Measurements from ENCODE around the gene SLX4IP.
A peak's percentile ranks its signal among the peaks of the same experiment; 100 is the strongest.

SLX4IP gene

GRCh38 chr20:10665027-10665561, 230.0 kb downstream of the SLX4IP start:
- no peak overlapping the region for H3K4me3 ChIP-seq (ENCODE audit: low read length in 2 of 2)
- H3K9me3 ChIP-seq (ENCODE audit: control insufficient read depth in 2 of 2, low read length in 2 of 2) = no peaks in the 10 kb centered on the region
- H3K4me1 ChIP-seq (ENCODE audit: control insufficient read depth in 2 of 2, insufficient read depth in 2 of 2, low read length in 2 of 2) = peaks cover 19 to 30% of the 10 kb centered on the region in 2 donors
- H3K27me3 ChIP-seq (ENCODE audit: control insufficient read depth in 2 of 2, insufficient read depth in 2 of 2, low read length in 2 of 2) = no peaks in the 10 kb centered on the region
- H3K9ac ChIP-seq (ENCODE audit: low read depth in 1 of 2, low read length in 2 of 2) = no peak overlapping the region
- peaks cover 55 to 76% of the 10 kb centered on the region in 2 donors for H3K36me3 ChIP-seq (ENCODE audit: control insufficient read depth in 2 of 2, insufficient read depth in 2 of 2, low read length in 2 of 2)
- peak overlapping the region in 1 of 2 donors; percentile 35 for H3K27ac ChIP-seq (ENCODE audit: low read depth in 2 of 2, low read length in 2 of 2)

GRCh38 chr20:10665791-10666190, 230.7 kb downstream of the SLX4IP start:
- Histone ChIP-seq H3K9me3 (ENCODE audit: control insufficient read depth in 2 of 2, low read length in 2 of 2) (no peaks in the 10 kb centered on the region), H3K27ac (ENCODE audit: low read depth in 2 of 2, low read length in 2 of 2) (no peak overlapping the region), H3K4me1 (ENCODE audit: control insufficient read depth in 2 of 2, insufficient read depth in 2 of 2, low read length in 2 of 2) (peaks cover 19 to 31% of the 10 kb centered on the region in 2 donors), H3K27me3 (ENCODE audit: control insufficient read depth in 2 of 2, insufficient read depth in 2 of 2, low read length in 2 of 2) (no peaks in the 10 kb centered on the region), H3K9ac (ENCODE audit: low read depth in 1 of 2, low read length in 2 of 2) (no peak overlapping the region), H3K36me3 (ENCODE audit: control insufficient read depth in 2 of 2, insufficient read depth in 2 of 2, low read length in 2 of 2) (peaks cover 48 to 73% of the 10 kb centered on the region in 2 donors), H3K4me3 (ENCODE audit: low read length in 2 of 2) (no peak overlapping the region)

GRCh38 chr20:10666221-10667076, 231.3 kb downstream of the SLX4IP start:
- H3K9me3 ChIP-seq (ENCODE audit: control insufficient read depth in 2 of 2, low read length in 2 of 2) = no peaks in the 10 kb centered on the region
- H3K4me3 ChIP-seq (ENCODE audit: low read length in 2 of 2) = no peak overlapping the region
- H3K9ac ChIP-seq (ENCODE audit: low read depth in 1 of 2, low read length in 2 of 2) = no peak overlapping the region
- no peaks in the 10 kb centered on the region for H3K27me3 ChIP-seq (ENCODE audit: control insufficient read depth in 2 of 2, insufficient read depth in 2 of 2, low read length in 2 of 2)
- peaks cover 42 to 68% of the 10 kb centered on the region in 2 donors for H3K36me3 ChIP-seq (ENCODE audit: control insufficient read depth in 2 of 2, insufficient read depth in 2 of 2, low read length in 2 of 2)
- H3K4me1 ChIP-seq (ENCODE audit: control insufficient read depth in 2 of 2, insufficient read depth in 2 of 2, low read length in 2 of 2) = peaks cover 22 to 34% of the 10 kb centered on the region in 2 donors
- H3K27ac ChIP-seq (ENCODE audit: low read depth in 2 of 2, low read length in 2 of 2) = no peak overlapping the region

GRCh38 chr20:10667077-10667401, 231.9 kb downstream of the SLX4IP start:
- H3K9ac ChIP-seq (ENCODE audit: low read depth in 1 of 2, low read length in 2 of 2) = no peak overlapping the region
- peaks cover 22 to 34% of the 10 kb centered on the region in 2 donors for H3K4me1 ChIP-seq (ENCODE audit: control insufficient read depth in 2 of 2, insufficient read depth in 2 of 2, low read length in 2 of 2)
- no peaks in the 10 kb centered on the region for H3K27me3 ChIP-seq (ENCODE audit: control insufficient read depth in 2 of 2, insufficient read depth in 2 of 2, low read length in 2 of 2)
- no peaks in the 10 kb centered on the region for H3K9me3 ChIP-seq (ENCODE audit: control insufficient read depth in 2 of 2, low read length in 2 of 2)
- peaks cover 36 to 63% of the 10 kb centered on the region in 2 donors for H3K36me3 ChIP-seq (ENCODE audit: control insufficient read depth in 2 of 2, insufficient read depth in 2 of 2, low read length in 2 of 2)
- H3K27ac ChIP-seq (ENCODE audit: low read depth in 2 of 2, low read length in 2 of 2) = no peak overlapping the region
- H3K4me3 ChIP-seq (ENCODE audit: low read length in 2 of 2) = no peak overlapping the region

- no peak overlapping the region for H3K4me3 ChIP-seq (ENCODE audit: low read length in 2 of 2)
- H3K27me3 ChIP-seq (ENCODE audit: control insufficient read depth in 2 of 2, insufficient read depth in 2 of 2, low read length in 2 of 2) = no peaks in the 10 kb centered on the region
- peaks cover 24 to 34% of the 10 kb centered on the region in 2 donors for H3K4me1 ChIP-seq (ENCODE audit: control insufficient read depth in 2 of 2, insufficient read depth in 2 of 2, low read length in 2 of 2)
- peaks cover 30 to 57% of the 10 kb centered on the region in 2 donors for H3K36me3 ChIP-seq (ENCODE audit: control insufficient read depth in 2 of 2, insufficient read depth in 2 of 2, low read length in 2 of 2)
- H3K27ac ChIP-seq (ENCODE audit: low read depth in 2 of 2, low read length in 2 of 2) = no peak overlapping the region
- no peaks in the 10 kb centered on the region for H3K9me3 ChIP-seq (ENCODE audit: control insufficient read depth in 2 of 2, low read length in 2 of 2)
- no peak overlapping the region for H3K9ac ChIP-seq (ENCODE audit: low read depth in 1 of 2, low read length in 2 of 2)
Measured at GRCh38 chr20:10667560-10668167, 232.6 kb downstream of the SLX4IP start.

- no peaks in the 10 kb centered on the region for H3K9me3 ChIP-seq (ENCODE audit: control insufficient read depth in 2 of 2, low read length in 2 of 2)
- no peaks in the 10 kb centered on the region for H3K27me3 ChIP-seq (ENCODE audit: control insufficient read depth in 2 of 2, insufficient read depth in 2 of 2, low read length in 2 of 2)
- H3K4me3 ChIP-seq (ENCODE audit: low read length in 2 of 2) = no peak overlapping the region
- peaks cover 24 to 34% of the 10 kb centered on the region in 2 donors for H3K4me1 ChIP-seq (ENCODE audit: control insufficient read depth in 2 of 2, insufficient read depth in 2 of 2, low read length in 2 of 2)
- H3K9ac ChIP-seq (ENCODE audit: low read depth in 1 of 2, low read length in 2 of 2) = no peak overlapping the region
- no peak overlapping the region for H3K27ac ChIP-seq (ENCODE audit: low read depth in 2 of 2, low read length in 2 of 2)
- peaks cover 20 to 47% of the 10 kb centered on the region in 2 donors for H3K36me3 ChIP-seq (ENCODE audit: control insufficient read depth in 2 of 2, insufficient read depth in 2 of 2, low read length in 2 of 2)
Measured at GRCh38 chr20:10668677-10669368, 233.7 kb downstream of the SLX4IP start.

- Histone ChIP-seq H3K4me3 (ENCODE audit: low read length in 2 of 2) (peak overlapping the region; percentile 87 to 93), H3K36me3 (ENCODE audit: control insufficient read depth in 2 of 2, insufficient read depth in 2 of 2, low read length in 2 of 2) (peaks cover 18 to 44% of the 10 kb centered on the region in 2 donors), H3K27me3 (ENCODE audit: control insufficient read depth in 2 of 2, insufficient read depth in 2 of 2, low read length in 2 of 2) (no peaks in the 10 kb centered on the region), H3K27ac (ENCODE audit: low read depth in 2 of 2, low read length in 2 of 2) (peak overlapping the region; percentile 97 to 98), H3K9me3 (ENCODE audit: control insufficient read depth in 2 of 2, low read length in 2 of 2) (no peaks in the 10 kb centered on the region), H3K9ac (ENCODE audit: low read depth in 1 of 2, low read length in 2 of 2) (no peak overlapping the region), H3K4me1 (ENCODE audit: control insufficient read depth in 2 of 2, insufficient read depth in 2 of 2, low read length in 2 of 2) (peaks cover 25 to 33% of the 10 kb centered on the region in 2 donors)
Measured at GRCh38 chr20:10669843-10670446, 234.8 kb downstream of the SLX4IP start.

GRCh38 chr20:10670501-10671220, 235.6 kb downstream of the SLX4IP start:
- H3K27me3 ChIP-seq (ENCODE audit: control insufficient read depth in 2 of 2, insufficient read depth in 2 of 2, low read length in 2 of 2) = no peaks in the 10 kb centered on the region

GRCh38 chr20:10671221-10671918, 236.3 kb downstream of the SLX4IP start:
- peak overlapping the region; percentile 97 to 98 for H3K27ac ChIP-seq (ENCODE audit: low read depth in 2 of 2, low read length in 2 of 2)
- peaks cover 25 to 26% of the 10 kb centered on the region in 2 donors for H3K4me1 ChIP-seq (ENCODE audit: control insufficient read depth in 2 of 2, insufficient read depth in 2 of 2, low read length in 2 of 2)
- H3K9ac ChIP-seq (ENCODE audit: low read depth in 1 of 2, low read length in 2 of 2) = peak overlapping the region; percentile 64 to 92
- peak overlapping the region; percentile 87 to 93 for H3K4me3 ChIP-seq (ENCODE audit: low read length in 2 of 2)
- H3K27me3 ChIP-seq (ENCODE audit: control insufficient read depth in 2 of 2, insufficient read depth in 2 of 2, low read length in 2 of 2) = no peaks in the 10 kb centered on the region
- peaks cover 18 to 33% of the 10 kb centered on the region in 2 donors for H3K36me3 ChIP-seq (ENCODE audit: control insufficient read depth in 2 of 2, insufficient read depth in 2 of 2, low read length in 2 of 2)
- no peaks in the 10 kb centered on the region for H3K9me3 ChIP-seq (ENCODE audit: control insufficient read depth in 2 of 2, low read length in 2 of 2)

More at GRCh38 chr20:10670501-10671220, 235.6 kb downstream of the SLX4IP start:
- H3K27ac ChIP-seq (ENCODE audit: low read depth in 2 of 2, low read length in 2 of 2) = peak overlapping the region; percentile 97 to 98
- no peaks in the 10 kb centered on the region for H3K9me3 ChIP-seq (ENCODE audit: control insufficient read depth in 2 of 2, low read length in 2 of 2)
- H3K4me1 ChIP-seq (ENCODE audit: control insufficient read depth in 2 of 2, insufficient read depth in 2 of 2, low read length in 2 of 2) = peaks cover 29 to 31% of the 10 kb centered on the region in 2 donors
- H3K9ac ChIP-seq (ENCODE audit: low read depth in 1 of 2, low read length in 2 of 2) = peak overlapping the region; percentile 64 to 92
- peaks cover 18 to 37% of the 10 kb centered on the region in 2 donors for H3K36me3 ChIP-seq (ENCODE audit: control insufficient read depth in 2 of 2, insufficient read depth in 2 of 2, low read length in 2 of 2)
- peak overlapping the region; percentile 87 to 93 for H3K4me3 ChIP-seq (ENCODE audit: low read length in 2 of 2)
